ENCODE measurements around the gene SCGB1A1. TPM values are rescaled to one million over a fixed set of nuclear protein-coding genes. Genes with fewer than 3 reads are reported as not detected.

The SCGB1A1 gene
- total and polyA plus RNA-seq, 11 donors = not detected

GRCh38 chr11:62461740-62462507 lies 43.1 kb downstream of the SCGB1A1 start:
- H3K4me3 ChIP-seq = no peak overlapping the region
- peaks cover 0 to 38% (median 0%) of the 10 kb centered on the region in 12 donors for H3K4me1 ChIP-seq
- no peaks in the 10 kb centered on the region for H3K9me3 ChIP-seq
- no peaks in the 10 kb centered on the region for H3K27me3 ChIP-seq
- no peak for DNase-seq
- WGBS, 4 donors = 84 to 87% (median 84%) methylated on average over 15 of the region's 15 CpGs
- no peak for TF ChIP-seq POLR2A (IDR thresholded peaks at IDR 0.05)
- TF ChIP-seq, protein P1, sequence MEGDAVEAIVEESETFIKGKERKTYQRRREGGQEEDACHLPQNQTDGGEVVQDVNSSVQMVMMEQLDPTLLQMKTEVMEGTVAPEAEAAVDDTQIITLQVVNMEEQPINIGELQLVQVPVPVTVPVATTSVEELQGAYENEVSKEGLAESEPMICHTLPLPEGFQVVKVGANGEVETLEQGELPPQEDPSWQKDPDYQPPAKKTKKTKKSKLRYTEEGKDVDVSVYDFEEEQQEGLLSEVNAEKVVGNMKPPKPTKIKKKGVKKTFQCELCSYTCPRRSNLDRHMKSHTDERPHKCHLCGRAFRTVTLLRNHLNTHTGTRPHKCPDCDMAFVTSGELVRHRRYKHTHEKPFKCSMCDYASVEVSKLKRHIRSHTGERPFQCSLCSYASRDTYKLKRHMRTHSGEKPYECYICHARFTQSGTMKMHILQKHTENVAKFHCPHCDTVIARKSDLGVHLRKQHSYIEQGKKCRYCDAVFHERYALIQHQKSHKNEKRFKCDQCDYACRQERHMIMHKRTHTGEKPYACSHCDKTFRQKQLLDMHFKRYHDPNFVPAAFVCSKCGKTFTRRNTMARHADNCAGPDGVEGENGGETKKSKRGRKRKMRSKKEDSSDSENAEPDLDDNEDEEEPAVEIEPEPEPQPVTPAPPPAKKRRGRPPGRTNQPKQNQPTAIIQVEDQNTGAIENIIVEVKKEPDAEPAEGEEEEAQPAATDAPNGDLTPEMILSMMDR (IDR thresholded peaks at IDR 0.05) = no peak
- ATAC-seq = peak in 1 of 4 donors; percentile 38
- intact Hi-C loops (cut with DNase I) = no loop called here
- H3K27ac ChIP-seq = peak overlapping the region in 1 of 12 donors; percentile 52
- H3K36me3 ChIP-seq = no peaks in the 10 kb centered on the region

GRCh38 chr11:62462508-62462892 lies 43.7 kb downstream of the SCGB1A1 start:
- DNase-seq (no peak), ATAC-seq (no peak)
- Histone ChIP-seq H3K27ac (peak overlapping the region in 1 of 12 donors; percentile 52), H3K36me3 (no peaks in the 10 kb centered on the region), H3K4me3 (no peak overlapping the region), H3K9me3 (no peaks in the 10 kb centered on the region), H3K4me1 (peaks cover 0 to 33% (median 0%) of the 10 kb centered on the region in 12 donors), H3K27me3 (no peaks in the 10 kb centered on the region)
- no peak for TF ChIP-seq POLR2A (IDR thresholded peaks at IDR 0.05)
- TF ChIP-seq, protein P1 (IDR thresholded peaks at IDR 0.05) = no peak
- 88 to 93% (median 91%) methylated on average over 9 of the region's 9 CpGs for WGBS, 4 donors
- intact Hi-C loops (cut with DNase I) = no loop called here

DNA sequence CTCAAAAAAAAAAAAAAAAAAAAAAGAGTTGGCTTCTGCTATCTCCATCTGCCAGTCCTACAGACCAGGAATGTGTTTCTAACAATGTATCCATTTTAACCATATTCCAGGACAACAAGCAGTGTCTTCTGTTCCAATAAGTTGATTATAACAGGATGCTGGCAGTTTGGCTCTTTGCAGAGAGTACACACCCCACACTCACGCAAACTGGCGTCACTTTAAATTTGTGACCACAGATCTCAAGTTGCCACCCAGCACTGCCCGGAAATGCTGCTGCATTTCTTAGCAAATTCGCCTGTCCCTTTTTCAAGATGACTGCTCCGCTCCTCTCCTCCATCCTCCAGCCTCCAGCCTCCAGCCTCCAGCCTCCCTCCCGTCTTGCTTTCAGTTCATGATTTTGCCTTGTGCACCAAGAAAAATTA lies 44.3 kb downstream of the SCGB1A1 start:
- Histone ChIP-seq H3K36me3 (no peaks in the 10 kb centered on the region), H3K4me1 (peaks cover 0 to 26% (median 0%) of the 10 kb centered on the region in 12 donors), H3K4me3 (no peak overlapping the region), H3K27me3 (no peaks in the 10 kb centered on the region), H3K9me3 (no peaks in the 10 kb centered on the region), H3K27ac (peak overlapping the region in 1 of 12 donors; percentile 52)
- intact Hi-C loops (cut with DNase I) = no loop called here
- TF ChIP-seq, protein P1 (IDR thresholded peaks at IDR 0.05) = no peak
- no peak for TF ChIP-seq POLR2A (IDR thresholded peaks at IDR 0.05)
- 88 to 92% (median 91%) methylated on average over 6 of the region's 6 CpGs for WGBS, 4 donors
- ATAC-seq (no peak), DNase-seq (no peak)

- no peaks in the 10 kb centered on the region for H3K27me3 ChIP-seq
- H3K9me3 ChIP-seq = no peaks in the 10 kb centered on the region
- no peak for ATAC-seq
- DNase-seq = no peak
- no peak overlapping the region for H3K27ac ChIP-seq
- H3K4me3 ChIP-seq = no peak overlapping the region
- H3K36me3 ChIP-seq = no peaks in the 10 kb centered on the region
- intact Hi-C loops (cut with DNase I) = no loop called here
- whole genome bisulfite sequencing, 4 donors = 73 to 82% (median 75%) methylated on average over 7 of the region's 7 CpGs
- TF ChIP-seq, protein P1 (IDR thresholded peaks at IDR 0.05) = no peak
- no peak for TF ChIP-seq POLR2A (IDR thresholded peaks at IDR 0.05)
- peaks cover 0 to 15% (median 0%) of the 10 kb centered on the region in 12 donors for H3K4me1 ChIP-seq
These were observed 45.8 kb downstream of the SCGB1A1 start for GRCh38 chr11:62464655-62465054.
